Measurements from ENCODE around the gene C1orf159.

DNA sequence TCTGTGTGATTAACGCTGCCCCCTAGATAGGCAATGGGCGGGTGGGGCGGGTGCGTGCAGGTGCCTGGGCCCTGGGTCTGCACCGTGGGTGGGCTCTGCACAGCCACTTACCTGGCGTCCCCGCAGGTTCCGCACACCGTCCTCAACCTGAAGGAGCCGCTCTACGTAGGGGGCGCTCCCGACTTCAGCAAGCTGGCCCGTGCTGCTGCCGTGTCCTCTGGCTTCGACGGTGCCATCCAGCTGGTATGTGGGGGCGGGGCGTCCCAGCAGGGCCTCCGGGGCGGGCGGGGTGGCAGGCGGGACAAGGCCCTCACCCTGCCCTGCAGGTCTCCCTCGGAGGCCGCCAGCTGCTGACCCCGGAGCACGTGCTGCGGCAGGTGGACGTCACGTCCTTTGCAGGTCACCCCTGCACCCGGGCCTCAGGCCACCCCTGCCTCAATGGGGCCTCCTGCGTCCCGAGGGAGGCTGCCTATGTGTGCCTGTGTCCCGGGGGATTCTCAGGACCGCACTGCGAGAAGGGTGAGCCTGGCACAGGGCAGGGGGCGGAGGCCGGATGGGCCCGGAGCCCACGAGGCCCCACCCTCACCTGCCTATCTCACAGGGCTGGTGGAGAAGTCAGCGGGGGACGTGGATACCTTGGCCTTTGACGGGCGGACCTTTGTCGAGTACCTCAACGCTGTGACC lies 64.6 kb downstream of the C1orf159 start:
- TF ChIP-seq, protein P1, sequence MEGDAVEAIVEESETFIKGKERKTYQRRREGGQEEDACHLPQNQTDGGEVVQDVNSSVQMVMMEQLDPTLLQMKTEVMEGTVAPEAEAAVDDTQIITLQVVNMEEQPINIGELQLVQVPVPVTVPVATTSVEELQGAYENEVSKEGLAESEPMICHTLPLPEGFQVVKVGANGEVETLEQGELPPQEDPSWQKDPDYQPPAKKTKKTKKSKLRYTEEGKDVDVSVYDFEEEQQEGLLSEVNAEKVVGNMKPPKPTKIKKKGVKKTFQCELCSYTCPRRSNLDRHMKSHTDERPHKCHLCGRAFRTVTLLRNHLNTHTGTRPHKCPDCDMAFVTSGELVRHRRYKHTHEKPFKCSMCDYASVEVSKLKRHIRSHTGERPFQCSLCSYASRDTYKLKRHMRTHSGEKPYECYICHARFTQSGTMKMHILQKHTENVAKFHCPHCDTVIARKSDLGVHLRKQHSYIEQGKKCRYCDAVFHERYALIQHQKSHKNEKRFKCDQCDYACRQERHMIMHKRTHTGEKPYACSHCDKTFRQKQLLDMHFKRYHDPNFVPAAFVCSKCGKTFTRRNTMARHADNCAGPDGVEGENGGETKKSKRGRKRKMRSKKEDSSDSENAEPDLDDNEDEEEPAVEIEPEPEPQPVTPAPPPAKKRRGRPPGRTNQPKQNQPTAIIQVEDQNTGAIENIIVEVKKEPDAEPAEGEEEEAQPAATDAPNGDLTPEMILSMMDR (IDR thresholded peaks at IDR 0.05; ENCODE audit: low read depth, low read length, missing input control) = no peak
- TF ChIP-seq HNF4A (conservative IDR thresholded peaks at IDR 0.05) (no peak), TAF1 (conservative IDR thresholded peaks at IDR 0.05) (no peak), EGR1 (IDR thresholded peaks at IDR 0.05; ENCODE audit: low read depth in 2 of 2) (no peak), ZBTB33 (IDR thresholded peaks at IDR 0.05) (no peak), YY1 (IDR thresholded peaks at IDR 0.05) (no peak), GABPA (IDR thresholded peaks at IDR 0.05 in 1 of 2, conservative IDR thresholded peaks at IDR 0.05 in 1 of 2) (no peak), FOXA1 (IDR thresholded peaks at IDR 0.05) (no peak), SP1 (IDR thresholded peaks at IDR 0.05) (no peak), JUND (IDR thresholded peaks at IDR 0.05) (no peak)
- TF ChIP-seq, protein P2, sequence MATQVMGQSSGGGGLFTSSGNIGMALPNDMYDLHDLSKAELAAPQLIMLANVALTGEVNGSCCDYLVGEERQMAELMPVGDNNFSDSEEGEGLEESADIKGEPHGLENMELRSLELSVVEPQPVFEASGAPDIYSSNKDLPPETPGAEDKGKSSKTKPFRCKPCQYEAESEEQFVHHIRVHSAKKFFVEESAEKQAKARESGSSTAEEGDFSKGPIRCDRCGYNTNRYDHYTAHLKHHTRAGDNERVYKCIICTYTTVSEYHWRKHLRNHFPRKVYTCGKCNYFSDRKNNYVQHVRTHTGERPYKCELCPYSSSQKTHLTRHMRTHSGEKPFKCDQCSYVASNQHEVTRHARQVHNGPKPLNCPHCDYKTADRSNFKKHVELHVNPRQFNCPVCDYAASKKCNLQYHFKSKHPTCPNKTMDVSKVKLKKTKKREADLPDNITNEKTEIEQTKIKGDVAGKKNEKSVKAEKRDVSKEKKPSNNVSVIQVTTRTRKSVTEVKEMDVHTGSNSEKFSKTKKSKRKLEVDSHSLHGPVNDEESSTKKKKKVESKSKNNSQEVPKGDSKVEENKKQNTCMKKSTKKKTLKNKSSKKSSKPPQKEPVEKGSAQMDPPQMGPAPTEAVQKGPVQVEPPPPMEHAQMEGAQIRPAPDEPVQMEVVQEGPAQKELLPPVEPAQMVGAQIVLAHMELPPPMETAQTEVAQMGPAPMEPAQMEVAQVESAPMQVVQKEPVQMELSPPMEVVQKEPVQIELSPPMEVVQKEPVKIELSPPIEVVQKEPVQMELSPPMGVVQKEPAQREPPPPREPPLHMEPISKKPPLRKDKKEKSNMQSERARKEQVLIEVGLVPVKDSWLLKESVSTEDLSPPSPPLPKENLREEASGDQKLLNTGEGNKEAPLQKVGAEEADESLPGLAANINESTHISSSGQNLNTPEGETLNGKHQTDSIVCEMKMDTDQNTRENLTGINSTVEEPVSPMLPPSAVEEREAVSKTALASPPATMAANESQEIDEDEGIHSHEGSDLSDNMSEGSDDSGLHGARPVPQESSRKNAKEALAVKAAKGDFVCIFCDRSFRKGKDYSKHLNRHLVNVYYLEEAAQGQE (IDR thresholded peaks at IDR 0.05) = no peak
- TF ChIP-seq, protein P3, sequence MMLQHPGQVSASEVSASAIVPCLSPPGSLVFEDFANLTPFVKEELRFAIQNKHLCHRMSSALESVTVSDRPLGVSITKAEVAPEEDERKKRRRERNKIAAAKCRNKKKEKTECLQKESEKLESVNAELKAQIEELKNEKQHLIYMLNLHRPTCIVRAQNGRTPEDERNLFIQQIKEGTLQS (IDR thresholded peaks at IDR 0.05) = no peak
- TF ChIP-seq, protein P4, sequence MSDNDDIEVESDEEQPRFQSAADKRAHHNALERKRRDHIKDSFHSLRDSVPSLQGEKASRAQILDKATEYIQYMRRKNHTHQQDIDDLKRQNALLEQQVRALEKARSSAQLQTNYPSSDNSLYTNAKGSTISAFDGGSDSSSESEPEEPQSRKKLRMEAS (IDR thresholded peaks at IDR 0.05) = no peak

All from liver (tissue), 3 donors.